C4-2B (cell line): ENCODE measurements around the gene CARS1.

ENCODE experiments used
- H3K27ac ChIP-seq: fragments of 450-650 bp; 2 replicates; pipeline ENCODE4 v1.5.1; 2017
- ZFX ChIP-seq: fragments of 450-650 bp; IDR thresholded peaks from 2 replicates; pipeline ENCODE4 v1.6.1; 2017
- TF ChIP-seq, protein P1 (sequence below): fragments of 450-650 bp; conservative IDR thresholded peaks from 2 replicates; pipeline ENCODE4 v1.5.1; 2017; ENCODE audit warnings: mild to moderate bottlenecking

CARS1 gene

DNA sequence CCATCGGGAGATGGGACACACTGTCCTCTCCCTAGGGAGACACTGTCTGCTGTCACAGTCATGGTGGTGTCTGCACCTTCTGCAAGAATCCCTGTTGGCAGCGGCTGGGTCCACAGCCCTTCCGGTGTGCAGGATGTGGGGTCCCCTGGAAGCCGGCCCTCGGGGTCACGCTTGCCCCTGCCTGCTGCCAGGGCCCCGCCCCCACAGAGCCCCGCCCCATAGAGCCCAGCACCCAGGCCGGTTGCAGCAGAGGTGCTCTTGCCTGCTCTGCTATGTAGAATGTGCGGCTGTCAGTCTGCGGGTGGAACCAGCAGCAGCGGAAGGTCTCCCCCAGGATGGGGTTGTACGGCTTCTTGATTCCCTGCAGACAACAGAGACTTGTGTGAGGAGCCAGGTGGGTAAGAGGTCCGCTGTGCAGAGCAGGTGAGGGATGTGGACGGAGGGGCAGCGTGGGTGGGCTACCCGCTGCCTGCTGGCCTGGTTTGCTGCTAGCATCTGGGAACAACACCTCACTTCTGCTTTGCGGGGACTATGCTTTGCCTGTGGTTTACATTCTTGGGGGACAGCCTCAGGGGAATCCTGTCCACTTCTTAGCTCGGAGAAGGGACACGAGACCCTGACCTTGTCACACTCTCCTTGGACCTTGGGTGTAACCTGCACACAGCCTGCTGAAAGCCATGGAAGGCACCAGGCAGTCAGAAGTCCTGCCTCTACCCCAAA lies 44.9 kb upstream of the CARS1 start:
- no peak overlapping the region for H3K27ac ChIP-seq
- TF ChIP-seq, protein P1, sequence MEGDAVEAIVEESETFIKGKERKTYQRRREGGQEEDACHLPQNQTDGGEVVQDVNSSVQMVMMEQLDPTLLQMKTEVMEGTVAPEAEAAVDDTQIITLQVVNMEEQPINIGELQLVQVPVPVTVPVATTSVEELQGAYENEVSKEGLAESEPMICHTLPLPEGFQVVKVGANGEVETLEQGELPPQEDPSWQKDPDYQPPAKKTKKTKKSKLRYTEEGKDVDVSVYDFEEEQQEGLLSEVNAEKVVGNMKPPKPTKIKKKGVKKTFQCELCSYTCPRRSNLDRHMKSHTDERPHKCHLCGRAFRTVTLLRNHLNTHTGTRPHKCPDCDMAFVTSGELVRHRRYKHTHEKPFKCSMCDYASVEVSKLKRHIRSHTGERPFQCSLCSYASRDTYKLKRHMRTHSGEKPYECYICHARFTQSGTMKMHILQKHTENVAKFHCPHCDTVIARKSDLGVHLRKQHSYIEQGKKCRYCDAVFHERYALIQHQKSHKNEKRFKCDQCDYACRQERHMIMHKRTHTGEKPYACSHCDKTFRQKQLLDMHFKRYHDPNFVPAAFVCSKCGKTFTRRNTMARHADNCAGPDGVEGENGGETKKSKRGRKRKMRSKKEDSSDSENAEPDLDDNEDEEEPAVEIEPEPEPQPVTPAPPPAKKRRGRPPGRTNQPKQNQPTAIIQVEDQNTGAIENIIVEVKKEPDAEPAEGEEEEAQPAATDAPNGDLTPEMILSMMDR = no peak
- TF ChIP-seq ZFX = no peak

DNA sequence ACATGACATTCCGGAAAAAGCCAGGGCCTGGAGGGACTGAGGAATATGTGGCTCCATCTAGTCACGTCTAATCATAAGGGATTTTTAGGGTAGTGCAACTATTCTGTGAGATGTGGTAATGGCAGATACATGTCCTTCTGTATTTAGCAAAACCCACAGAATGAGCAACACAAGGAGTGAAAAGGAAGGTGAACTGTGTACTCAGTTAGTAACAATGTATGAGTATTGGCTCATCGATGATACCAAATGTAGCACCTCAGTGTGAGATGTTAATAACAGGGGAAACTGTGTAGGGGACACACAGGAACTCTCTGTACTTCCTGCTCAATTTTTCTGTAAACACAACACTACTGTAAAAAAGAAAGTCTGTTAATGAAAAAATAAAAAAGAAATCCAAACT lies 42.0 kb upstream of the CARS1 start:
- TF ChIP-seq ZFX = no peak
- TF ChIP-seq, protein P1 = no peak
- no peak overlapping the region for H3K27ac ChIP-seq

DNA sequence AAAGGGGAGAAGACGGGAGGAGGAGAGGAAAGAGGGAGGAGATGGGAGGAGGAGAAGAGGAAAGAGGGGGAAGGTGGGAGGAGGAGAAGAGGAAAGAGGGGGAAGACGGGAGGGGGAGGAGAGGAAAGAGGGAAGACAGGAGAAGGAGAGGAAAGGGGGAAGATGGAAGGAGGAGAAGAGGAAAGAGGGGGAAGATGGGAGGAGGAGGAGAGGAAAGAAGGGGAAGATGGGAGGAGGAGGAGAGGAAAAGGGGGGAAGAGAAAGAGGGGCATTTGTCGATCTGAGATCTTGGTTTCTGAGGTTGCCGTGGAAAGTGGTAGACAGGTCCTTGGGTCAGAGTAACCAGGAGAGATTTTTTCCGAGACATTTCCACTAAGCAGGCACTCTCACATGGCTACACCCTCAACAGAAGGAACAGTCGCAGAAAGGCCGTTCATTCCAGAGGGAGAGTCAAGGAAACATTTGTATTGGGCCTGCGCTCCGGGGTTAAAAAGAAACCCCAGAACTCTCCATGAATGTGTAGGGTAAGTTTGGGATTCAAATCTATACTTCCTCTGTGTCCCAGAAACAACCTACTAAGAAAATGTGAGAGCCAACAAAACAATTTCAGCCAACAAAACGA lies 39.8 kb upstream of the CARS1 start:
- H3K27ac ChIP-seq = no peak overlapping the region
- TF ChIP-seq, protein P1 = no peak
- no peak for TF ChIP-seq ZFX

DNA sequence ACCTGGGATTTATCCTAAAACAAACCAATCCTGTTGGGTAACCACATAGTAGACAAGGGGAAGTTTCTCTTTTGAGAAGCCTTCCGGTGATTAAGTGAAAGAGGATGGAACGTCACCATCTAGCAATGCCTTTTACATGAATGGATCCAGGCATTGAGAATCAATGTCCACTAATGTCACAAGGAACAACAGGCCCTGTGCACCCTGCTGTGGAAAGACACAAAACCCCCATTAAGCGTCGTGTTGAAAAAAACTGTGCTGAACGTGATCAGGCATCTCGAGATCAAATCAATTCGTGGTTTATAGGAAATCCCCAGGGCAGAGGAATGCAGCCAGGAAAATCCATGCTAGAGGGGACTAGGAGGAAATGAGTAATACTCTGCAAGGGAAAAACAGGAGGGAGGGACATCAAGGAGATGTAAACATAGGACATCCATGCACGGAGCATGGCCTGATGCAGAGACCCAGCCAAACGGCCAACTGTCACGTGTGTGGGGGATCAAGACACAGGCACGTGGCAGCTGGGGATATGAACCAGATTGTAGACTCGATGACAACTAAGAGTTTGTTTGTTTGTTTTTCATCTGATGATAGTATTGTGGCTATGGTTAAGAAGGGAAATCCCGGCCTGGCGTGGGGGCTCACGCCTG lies 38.6 kb upstream of the CARS1 start:
- H3K27ac ChIP-seq = no peak overlapping the region
- TF ChIP-seq ZFX = no peak
- TF ChIP-seq, protein P1 = no peak

DNA sequence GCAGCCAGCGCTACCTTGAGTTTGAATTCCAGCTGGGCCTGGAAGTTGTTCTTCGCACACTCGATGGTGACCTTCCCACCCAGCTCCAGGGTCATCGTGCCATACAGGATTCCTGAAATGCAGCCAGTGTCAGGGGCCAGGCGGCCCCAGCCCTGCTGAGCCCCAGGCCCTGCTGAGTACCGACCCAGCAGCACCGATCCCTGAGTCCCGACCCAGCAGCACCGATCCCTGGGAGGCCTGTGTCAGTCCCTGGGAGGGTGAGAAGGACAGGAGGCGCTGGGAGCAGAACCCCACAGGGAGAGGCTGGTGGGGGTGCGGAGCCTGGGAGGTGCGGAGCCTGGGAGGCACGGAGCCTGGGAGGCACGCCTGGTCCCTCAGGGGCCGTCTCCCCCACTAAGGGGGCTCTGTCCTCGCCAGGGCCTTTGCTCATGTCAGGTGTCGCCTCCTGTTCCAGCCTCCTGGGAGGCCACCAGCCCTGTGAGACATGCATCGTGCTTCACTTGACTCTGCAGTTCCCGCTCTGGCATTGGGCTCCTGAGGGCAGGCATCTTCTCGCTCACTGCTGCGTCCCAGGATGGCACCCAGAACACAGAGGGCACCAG lies 37.1 kb upstream of the CARS1 start:
- TF ChIP-seq, protein P1 = no peak
- TF ChIP-seq ZFX = no peak
- H3K27ac ChIP-seq = no peak overlapping the region

DNA sequence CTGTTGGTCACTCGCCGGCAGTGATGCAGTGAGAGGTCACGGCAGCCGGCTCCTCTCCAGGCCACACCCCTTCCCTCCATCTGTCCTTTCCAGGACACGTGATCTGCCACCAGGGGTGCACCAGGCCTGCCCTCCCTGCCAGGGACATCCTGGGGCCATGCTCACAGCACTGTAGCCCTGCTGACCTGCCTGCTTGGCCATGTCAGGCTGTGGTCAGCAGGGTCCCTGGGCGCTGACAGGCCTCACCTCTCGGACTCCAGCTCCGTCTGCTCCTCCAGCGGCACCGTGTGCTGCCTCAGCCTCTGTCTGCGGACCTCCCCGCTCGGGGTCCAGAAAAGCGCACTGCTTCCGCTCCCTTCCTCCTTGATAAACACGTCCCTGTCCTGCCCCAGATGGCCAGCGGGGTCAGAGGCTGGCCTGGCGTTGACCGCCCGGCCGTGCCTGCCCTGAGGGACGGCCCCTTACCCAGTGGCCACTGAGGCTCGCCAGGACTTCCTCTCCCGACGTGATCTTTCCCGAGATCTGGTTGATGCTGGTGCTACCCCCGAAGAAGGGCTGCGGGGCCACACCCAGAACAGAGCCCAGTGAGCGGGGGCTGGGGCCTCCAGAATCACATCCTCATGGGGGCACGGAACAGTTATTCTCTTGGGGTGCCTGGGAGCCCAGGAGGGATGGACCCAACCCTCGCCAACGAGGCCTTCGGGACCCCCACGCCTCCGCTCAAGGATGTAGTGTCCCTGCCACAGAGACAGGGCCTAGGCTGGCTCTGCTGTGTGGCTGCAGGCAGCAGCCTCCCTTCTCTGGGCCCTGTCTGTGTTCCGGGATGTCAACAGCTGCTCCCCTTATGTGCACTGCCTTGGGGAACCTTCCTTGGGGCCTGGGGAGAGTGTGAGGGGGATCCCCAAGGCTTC lies 36.3 kb upstream of the CARS1 start:
- TF ChIP-seq, protein P1 = no peak
- no peak for TF ChIP-seq ZFX
- H3K27ac ChIP-seq = no peak overlapping the region
